T-helper 2 cell treated with Interferon-gamma antibody and Interleukin-4, amounts not matched to agents 5 μg/mL and 100 μg/mL, for 36 hours (primary cell): Measurements from ENCODE around the gene KCNN4.

Source experiments
- DNase-seq: peaks from one replicate; pipeline ENCODE4 v3.0.0; 2021; ENCODE audit warnings: low spot score
- H3K27ac Mint-ChIP-seq: one replicate; pipeline ENCODE4 v1.8.0; 2021; ENCODE audit warnings: mild to moderate bottlenecking, mixed read lengths
- H3K27me3 Mint-ChIP-seq: one replicate; pipeline ENCODE4 v1.8.0; 2021; ENCODE audit warnings: low read depth, mixed read lengths
- H3K36me3 Mint-ChIP-seq: one replicate; pipeline ENCODE4 v1.8.0; 2021; ENCODE audit warnings: low read depth, mixed read lengths
- H3K4me1 Mint-ChIP-seq: one replicate; pipeline ENCODE4 v1.8.0; 2021; ENCODE audit warnings: low read depth, mixed read lengths
- H3K4me3 Mint-ChIP-seq: one replicate; pipeline ENCODE4 v1.8.0; 2022; ENCODE audit warnings: mild to moderate bottlenecking, moderate library complexity, mixed read lengths
- H3K9me3 Mint-ChIP-seq: one replicate; pipeline ENCODE4 v1.8.0; 2021; ENCODE audit warnings: mixed read lengths

Gene KCNN4

DNA sequence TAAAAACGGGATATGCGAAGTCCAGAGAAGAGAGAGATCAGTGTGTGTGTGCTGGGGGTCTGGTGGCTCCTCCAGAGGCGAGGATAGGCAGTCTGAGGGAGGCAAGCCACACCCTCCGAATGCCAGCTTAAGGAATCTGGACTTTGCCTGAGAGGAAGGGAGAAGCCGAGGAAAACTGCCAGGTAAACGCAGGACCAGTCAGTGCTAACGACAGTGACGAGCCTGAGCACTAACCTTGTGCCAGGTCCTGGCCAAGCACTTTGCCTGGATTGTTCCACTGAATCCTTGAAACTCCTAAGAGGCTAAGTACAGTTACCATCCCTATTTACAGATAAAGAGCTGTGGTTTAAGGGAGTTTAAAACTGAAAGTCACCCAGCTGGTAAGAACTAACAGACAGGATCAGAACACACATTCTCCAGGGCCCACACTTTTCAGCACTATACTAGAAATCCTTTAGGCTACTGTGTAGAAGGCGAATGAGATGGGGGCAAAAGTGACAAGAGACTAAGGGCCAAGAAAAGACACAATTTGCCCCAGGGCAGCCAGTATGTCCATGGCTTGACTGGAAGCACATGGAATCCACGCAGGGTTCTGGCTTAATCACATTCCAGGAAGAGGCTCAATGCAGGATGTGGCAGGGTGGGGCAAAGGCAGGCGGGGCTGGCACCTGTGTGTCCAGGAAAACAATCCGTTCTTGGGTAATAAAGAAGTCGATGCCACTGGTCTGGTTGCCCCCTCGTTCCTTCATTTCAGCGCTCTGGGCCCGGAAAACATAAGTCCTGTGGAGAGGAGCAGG, 41.1 kb downstream of the KCNN4 start:
- H3K36me3 Mint-ChIP-seq: peaks cover 65% of the 10 kb centered on the region
- peaks cover 2% of the 10 kb centered on the region for H3K4me1 Mint-ChIP-seq
- no peaks in the 10 kb centered on the region for H3K27me3 Mint-ChIP-seq
- no peak for DNase-seq
- H3K9me3 Mint-ChIP-seq: no peaks in the 10 kb centered on the region
- peak overlapping the region; percentile 46 for H3K27ac Mint-ChIP-seq
- no peak overlapping the region for H3K4me3 Mint-ChIP-seq

DNA sequence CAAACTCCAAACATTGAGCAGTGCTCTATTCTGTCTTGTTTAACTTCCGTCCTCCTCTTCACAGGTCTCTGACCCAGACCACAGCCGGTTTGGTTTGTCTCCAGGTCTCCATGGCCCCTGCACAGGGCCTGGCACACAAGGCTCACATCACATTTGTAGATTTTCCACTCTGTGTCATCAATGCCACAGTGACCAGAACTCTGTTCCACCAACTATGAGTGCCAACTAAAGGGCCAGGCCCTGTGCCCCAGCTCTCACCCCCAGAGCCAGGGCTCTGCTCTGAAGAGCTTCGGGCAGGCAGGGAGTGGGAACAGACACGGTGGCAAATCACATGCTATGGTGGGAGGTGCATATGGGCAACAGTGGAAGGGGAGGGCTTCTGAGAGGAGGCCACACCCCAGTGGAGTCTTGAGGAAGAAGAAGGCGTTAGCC, 42.0 kb downstream of the KCNN4 start:
- Mint-ChIP-seq H3K27ac (no peak overlapping the region), H3K9me3 (no peaks in the 10 kb centered on the region), H3K4me3 (no peak overlapping the region), H3K27me3 (no peaks in the 10 kb centered on the region), H3K36me3 (peaks cover 58% of the 10 kb centered on the region), H3K4me1 (peaks cover 2% of the 10 kb centered on the region)
- DNase-seq: no peak

DNA sequence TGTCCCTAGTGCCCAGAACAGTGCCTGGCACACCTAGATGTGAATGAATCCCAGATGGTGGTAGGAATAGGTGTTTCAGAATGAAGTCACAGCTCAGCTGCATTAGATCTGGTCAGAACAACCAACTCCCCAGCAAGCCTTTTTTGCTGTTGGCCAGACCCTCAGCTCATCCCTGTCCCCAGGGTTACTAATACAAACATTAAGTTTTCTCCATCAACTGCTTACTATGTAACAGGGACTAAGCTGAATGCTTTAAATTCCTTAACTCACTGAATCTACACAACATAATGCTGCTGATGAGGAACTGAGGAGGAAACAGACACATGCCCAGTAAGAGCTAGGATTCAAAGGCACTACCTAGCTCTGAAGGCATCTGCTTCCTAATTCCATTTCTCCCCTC, 44.8 kb downstream of the KCNN4 start:
- Mint-ChIP-seq H3K4me3 (no peak overlapping the region), H3K4me1 (peaks cover 2% of the 10 kb centered on the region), H3K27me3 (no peaks in the 10 kb centered on the region), H3K27ac (peak overlapping the region; percentile 10), H3K9me3 (no peaks in the 10 kb centered on the region), H3K36me3 (peaks cover 54% of the 10 kb centered on the region)
- DNase-seq: no peak

DNA sequence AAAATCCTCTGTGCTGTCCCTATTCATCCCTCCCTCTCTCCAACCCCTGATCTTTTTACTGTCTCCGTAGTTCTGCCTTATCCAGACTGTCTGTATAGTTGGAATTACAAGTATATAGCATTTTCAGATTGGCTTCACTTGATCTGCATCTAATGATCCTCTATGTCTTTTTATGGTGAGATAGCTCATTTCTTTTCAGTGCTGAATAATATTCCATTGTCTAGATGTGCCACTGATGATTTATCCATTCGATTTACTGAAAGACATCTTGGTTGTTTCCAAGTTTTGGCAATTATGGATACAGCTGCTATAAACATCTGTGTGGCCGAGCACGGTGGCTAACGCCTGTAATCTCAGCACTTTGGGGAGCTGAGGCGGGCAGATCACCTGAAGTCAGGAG, 45.8 kb downstream of the KCNN4 start:
- H3K27me3 Mint-ChIP-seq: no peaks in the 10 kb centered on the region
- H3K4me1 Mint-ChIP-seq: peaks cover 2% of the 10 kb centered on the region
- no peak overlapping the region for H3K4me3 Mint-ChIP-seq
- H3K36me3 Mint-ChIP-seq: peaks cover 52% of the 10 kb centered on the region
- DNase-seq: no peak
- no peaks in the 10 kb centered on the region for H3K9me3 Mint-ChIP-seq
- H3K27ac Mint-ChIP-seq: no peak overlapping the region

DNA sequence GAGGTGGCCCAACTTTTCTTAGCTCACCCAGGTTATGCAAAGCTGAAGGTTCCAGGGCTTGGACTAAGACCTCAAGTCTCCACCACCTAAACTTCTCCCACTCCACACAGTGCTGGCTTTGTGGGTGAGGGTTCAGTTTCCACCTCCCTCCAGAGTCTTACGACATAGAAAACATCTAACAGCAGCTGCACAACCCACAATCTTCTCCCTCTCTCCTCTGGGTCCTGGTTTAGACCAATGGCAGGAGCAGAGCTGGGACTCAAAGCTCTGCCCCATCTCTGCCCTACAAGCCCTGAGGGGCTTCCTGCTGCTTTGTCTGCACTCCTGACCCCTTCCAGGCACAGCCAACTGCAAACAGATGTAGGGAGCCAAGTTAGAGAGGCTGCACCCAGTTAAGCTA, 48.9 kb downstream of the KCNN4 start:
- DNase-seq: no peak
- H3K36me3 Mint-ChIP-seq: peaks cover 48% of the 10 kb centered on the region
- no peaks in the 10 kb centered on the region for H3K4me1 Mint-ChIP-seq
- no peaks in the 10 kb centered on the region for H3K27me3 Mint-ChIP-seq
- H3K9me3 Mint-ChIP-seq: no peaks in the 10 kb centered on the region
- no peak overlapping the region for H3K27ac Mint-ChIP-seq
- H3K4me3 Mint-ChIP-seq: no peak overlapping the region

DNA sequence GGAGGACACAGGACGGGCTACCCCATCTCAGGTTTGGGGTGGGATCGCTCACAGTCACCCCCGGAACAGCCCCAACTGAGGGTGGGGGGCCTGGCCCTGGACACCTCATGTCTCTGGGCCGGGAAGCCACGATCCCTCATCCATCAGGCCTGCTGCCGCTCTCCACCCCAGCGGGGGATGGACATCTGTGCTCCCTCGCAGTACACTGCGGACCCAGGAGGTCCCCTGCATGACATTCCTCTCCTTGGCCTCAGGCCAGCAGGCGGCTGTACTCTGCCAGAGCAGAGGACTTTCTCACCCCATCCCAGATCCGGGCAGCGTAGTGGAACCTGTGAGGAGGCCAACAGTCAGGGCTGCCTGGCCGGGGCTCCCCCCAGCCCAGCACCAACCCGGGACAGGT, 49.4 kb downstream of the KCNN4 start:
- H3K27me3 Mint-ChIP-seq: no peaks in the 10 kb centered on the region
- no peak for DNase-seq
- no peak overlapping the region for H3K27ac Mint-ChIP-seq
- no peak overlapping the region for H3K4me3 Mint-ChIP-seq
- peaks cover 43% of the 10 kb centered on the region for H3K36me3 Mint-ChIP-seq
- H3K4me1 Mint-ChIP-seq: no peaks in the 10 kb centered on the region
- H3K9me3 Mint-ChIP-seq: no peaks in the 10 kb centered on the region

DNA sequence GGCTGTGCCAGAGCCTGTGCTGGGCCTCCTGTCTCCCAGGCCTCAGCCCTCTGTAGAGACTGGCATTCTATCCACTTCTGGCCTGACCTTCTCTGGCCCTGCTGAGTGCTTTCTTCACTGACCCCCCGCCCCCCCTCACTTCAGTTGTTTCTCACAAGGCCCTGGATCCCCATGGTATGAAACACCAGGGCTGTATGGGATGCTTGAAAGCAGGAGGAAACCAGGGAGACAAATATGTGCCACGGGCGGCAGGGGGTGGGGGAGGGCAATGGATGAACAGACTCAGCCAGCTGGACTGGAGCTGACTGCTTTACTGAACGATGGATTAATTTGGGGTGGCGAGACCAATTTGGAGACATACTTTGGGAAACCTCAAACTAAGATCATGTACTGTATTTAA, 50.9 kb downstream of the KCNN4 start:
- Mint-ChIP-seq H3K27ac (no peak overlapping the region), H3K27me3 (no peaks in the 10 kb centered on the region), H3K36me3 (peaks cover 38% of the 10 kb centered on the region), H3K4me3 (no peak overlapping the region), H3K9me3 (no peaks in the 10 kb centered on the region), H3K4me1 (peaks cover 3% of the 10 kb centered on the region)
- no peak for DNase-seq

DNA sequence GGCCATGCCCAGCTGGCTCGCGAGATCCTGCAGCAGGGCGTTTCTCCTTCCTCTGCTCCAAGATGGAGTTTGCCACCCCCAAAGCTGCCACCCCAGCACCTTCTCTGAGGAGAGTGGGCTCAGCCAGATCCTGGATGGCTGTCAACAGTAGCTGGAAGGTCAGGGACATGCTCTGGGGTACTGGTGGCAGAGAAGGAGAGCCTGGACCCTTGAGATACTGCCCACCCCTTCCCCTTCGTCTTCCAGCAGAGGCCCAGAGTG, 53.2 kb downstream of the KCNN4 start:
- Mint-ChIP-seq H3K27ac (no peak overlapping the region), H3K4me3 (no peak overlapping the region), H3K9me3 (no peaks in the 10 kb centered on the region), H3K27me3 (no peaks in the 10 kb centered on the region), H3K4me1 (peaks cover 3% of the 10 kb centered on the region), H3K36me3 (peaks cover 26% of the 10 kb centered on the region)
- DNase-seq: no peak

DNA sequence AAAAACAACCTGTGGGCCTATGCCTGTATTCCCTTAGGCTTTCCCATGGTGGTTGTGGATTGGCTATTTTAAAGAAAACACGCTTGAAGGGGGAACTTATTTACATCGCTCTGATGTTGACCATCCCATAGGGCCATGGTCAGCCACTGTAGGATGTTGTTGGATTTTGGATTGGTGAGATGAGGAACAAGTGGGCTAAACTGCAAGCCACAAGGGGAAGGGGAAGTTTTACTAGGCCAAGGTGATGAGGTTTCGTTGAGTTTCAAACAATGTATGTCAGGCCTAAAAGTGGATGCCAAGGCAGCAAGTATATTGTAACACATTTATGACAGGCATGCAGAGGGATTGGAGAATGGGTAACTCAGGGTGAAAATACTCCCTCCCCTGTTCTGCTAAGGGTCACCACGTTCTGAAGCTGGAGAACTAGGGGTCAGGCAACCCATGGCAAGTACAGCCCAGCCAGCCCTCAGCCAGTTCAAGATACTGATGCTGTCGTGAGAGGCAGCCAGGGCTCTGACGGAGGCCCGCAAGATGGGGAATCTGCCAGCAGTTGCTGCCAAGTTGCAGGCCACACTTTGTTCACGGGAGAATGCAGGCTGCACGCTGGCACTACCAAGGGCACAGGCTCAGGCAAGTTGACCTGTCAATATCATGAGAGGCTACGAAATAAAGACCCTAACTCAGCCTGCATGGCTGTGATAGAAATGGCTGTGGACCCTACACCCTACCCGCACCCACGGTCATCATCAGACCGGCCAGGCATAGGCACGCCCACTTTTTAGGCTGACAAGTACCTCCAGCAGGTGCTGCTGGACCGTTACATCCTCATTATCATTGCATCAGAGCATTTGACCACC, 53.8 kb downstream of the KCNN4 start:
- H3K27me3 Mint-ChIP-seq: no peaks in the 10 kb centered on the region
- peaks cover 22% of the 10 kb centered on the region for H3K36me3 Mint-ChIP-seq
- H3K4me3 Mint-ChIP-seq: no peak overlapping the region
- peaks cover 3% of the 10 kb centered on the region for H3K4me1 Mint-ChIP-seq
- no peak for DNase-seq
- no peaks in the 10 kb centered on the region for H3K9me3 Mint-ChIP-seq
- H3K27ac Mint-ChIP-seq: no peak overlapping the region

DNA sequence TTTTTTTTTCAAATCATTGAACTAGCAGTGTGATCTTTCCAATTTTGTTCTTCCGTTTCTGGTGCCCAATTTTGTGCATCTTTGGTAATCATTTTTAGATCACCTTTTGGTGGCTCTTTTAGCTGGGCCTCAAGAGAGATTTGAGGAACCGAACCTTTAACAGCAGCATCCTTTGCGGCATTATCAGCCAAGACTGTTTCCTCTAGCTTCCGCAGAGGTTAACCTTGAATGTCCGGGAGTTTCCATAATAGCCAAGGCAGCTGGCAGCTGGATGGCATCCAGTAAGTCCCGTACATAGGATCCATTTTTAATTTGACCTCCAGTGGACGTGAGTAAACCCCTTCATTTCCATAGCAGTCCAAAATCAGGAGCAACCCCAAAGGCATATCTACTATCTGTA, 55.3 kb downstream of the KCNN4 start:
- Mint-ChIP-seq H3K27me3 (no peaks in the 10 kb centered on the region), H3K4me3 (no peak overlapping the region), H3K36me3 (peaks cover 21% of the 10 kb centered on the region), H3K4me1 (peaks cover 3% of the 10 kb centered on the region), H3K27ac (no peak overlapping the region), H3K9me3 (no peaks in the 10 kb centered on the region)
- DNase-seq: no peak

DNA sequence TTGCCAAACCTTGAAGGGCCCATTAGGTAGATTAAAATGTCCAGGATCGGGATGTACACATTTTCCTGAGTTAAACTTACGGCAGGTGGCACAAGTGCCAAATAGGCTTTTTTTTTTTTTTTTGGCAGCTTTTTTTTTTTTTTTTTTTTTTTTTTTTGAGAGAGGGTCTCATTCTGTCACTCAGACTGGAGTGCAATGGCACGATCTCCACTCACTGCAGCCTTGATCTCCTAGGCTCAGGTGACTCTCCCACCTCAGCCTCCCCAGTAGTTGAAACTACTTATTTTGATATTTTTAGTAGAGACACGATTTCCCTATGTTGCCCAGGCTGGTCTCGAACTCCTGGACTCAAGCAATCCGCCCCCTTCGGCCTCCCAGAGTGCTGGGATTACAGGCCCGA, 55.9 kb downstream of the KCNN4 start:
- peaks cover 3% of the 10 kb centered on the region for H3K4me1 Mint-ChIP-seq
- no peak overlapping the region for H3K27ac Mint-ChIP-seq
- DNase-seq: no peak
- H3K9me3 Mint-ChIP-seq: no peaks in the 10 kb centered on the region
- H3K4me3 Mint-ChIP-seq: no peak overlapping the region
- H3K27me3 Mint-ChIP-seq: no peaks in the 10 kb centered on the region
- H3K36me3 Mint-ChIP-seq: peaks cover 18% of the 10 kb centered on the region

DNA sequence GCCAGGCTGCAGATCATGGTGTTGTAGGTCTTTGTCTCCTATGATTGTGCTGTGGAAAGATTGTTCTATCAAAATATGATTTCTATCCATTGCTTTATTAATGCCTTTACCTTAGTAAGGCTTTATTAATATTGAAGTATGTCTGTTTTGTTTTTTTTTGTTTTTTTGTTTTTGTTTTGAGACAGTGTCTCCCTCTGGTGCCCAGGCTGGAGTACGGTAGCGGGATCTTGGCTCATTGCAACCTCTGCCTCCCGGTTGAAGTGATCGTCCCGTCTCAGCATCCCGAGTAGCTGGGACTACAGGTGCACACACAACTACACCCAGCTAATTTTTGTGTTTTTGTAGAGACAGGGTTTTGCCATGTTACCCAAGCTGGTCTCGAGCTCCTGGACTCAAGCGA, 57.2 kb downstream of the KCNN4 start:
- Mint-ChIP-seq H3K27me3 (no peaks in the 10 kb centered on the region), H3K27ac (no peak overlapping the region), H3K4me3 (no peak overlapping the region), H3K9me3 (no peaks in the 10 kb centered on the region), H3K36me3 (peaks cover 9% of the 10 kb centered on the region), H3K4me1 (peaks cover 3% of the 10 kb centered on the region)
- DNase-seq: no peak

DNA sequence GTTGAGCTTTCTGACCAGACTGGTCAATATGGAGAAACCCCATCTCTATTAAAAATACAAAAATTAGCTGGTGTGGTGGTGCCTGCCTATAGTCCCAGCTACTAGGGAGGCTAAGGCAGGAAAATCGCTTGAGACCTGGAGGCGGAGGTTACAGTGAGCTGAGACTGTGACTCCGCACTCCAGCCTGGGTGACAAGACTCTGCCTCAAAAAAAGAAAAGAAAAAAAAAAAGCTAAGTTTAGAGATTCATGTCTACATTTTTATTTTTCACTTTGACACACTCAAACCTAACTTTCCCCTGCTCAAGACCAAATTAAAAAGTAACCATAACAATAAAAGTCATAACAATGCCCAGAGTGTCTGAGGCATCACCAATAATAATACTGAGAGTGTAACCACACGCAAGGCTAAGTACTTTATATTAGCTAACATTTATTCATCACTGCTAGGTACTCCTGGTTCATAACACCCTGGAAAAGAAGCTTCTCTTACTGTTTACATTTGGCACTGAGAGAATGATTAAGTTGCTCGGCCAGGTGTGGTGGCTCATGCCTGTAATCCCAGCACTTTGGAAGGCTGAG, 59.2 kb downstream of the KCNN4 start:
- Mint-ChIP-seq H3K27me3 (no peaks in the 10 kb centered on the region), H3K27ac (no peak overlapping the region), H3K4me3 (no peak overlapping the region), H3K36me3 (no peaks in the 10 kb centered on the region), H3K4me1 (peaks cover 3% of the 10 kb centered on the region), H3K9me3 (no peaks in the 10 kb centered on the region)
- DNase-seq: no peak

DNA sequence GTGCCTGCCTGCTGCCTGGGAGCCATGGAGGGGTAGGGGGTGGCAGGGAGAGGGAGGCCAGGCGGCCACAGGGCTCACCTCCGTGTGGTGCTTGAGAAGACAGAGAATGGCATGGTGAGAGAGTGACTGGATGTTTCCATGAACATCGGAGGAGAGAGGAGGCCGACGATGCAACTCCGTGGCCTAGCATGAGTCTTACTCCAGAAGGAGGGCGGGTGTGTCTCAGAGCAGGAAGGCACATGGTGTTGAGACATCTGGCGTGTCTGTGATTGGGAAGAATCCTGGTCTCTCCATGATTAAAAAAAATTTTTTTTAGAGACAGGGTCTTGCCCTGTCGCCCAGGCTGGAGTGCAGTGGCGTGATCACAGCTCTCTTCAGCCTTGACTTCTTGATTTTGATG, 59.8 kb downstream of the KCNN4 start:
- DNase-seq: no peak
- H3K27me3 Mint-ChIP-seq: no peaks in the 10 kb centered on the region
- no peak overlapping the region for H3K4me3 Mint-ChIP-seq
- H3K36me3 Mint-ChIP-seq: no peaks in the 10 kb centered on the region
- H3K27ac Mint-ChIP-seq: no peak overlapping the region
- H3K9me3 Mint-ChIP-seq: no peaks in the 10 kb centered on the region
- peaks cover 3% of the 10 kb centered on the region for H3K4me1 Mint-ChIP-seq
